GM19463 (cell line): ENCODE results near the gene ADAMTS2.

Source experiments
- ATAC-seq: cut with Tn5 transposase; IDR thresholded peaks from one replicate; pipeline ENCODE4 v1.9.1; 2021; ENCODE audit warnings: mild to moderate bottlenecking, moderate library complexity; ENCODE audit not compliant: unreplicated experiment

Gene ADAMTS2

DNA sequence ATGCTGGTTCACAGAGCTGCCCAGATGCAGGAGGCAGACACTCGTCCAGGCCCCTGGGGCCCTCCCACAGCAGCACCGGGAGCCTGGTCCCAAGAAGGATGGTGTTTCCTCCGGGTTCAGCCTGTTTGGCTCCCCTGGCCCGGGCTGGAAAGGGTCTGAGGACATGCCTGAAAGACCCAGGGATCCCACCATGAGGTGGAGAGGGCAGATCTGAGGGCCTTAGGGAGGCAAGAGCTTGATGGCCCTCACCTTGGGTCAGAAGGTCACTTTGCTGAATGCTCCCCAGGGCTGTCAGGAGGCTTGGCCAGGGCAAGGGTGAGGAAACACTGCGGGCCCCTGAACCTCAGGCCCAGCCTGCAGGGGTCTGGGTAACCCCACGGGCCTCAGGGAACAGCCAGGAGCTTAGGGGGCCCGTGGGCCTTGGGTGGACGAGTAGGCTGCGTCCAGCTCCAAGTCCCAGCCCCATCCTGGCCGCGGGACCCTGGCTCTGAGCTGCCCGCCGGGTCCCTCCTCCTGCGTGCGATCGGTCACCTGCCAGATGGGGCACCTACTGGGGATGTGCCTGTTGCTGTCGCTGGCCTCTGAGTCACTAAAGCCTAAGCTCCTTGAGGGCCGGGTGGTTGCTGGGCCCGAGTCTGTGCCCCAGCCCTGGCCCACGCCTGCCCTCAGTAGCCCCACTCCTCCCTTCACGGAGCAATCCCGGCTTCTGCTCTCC is 178.9 kb downstream of the ADAMTS2 start:
- no peak for ATAC-seq

DNA sequence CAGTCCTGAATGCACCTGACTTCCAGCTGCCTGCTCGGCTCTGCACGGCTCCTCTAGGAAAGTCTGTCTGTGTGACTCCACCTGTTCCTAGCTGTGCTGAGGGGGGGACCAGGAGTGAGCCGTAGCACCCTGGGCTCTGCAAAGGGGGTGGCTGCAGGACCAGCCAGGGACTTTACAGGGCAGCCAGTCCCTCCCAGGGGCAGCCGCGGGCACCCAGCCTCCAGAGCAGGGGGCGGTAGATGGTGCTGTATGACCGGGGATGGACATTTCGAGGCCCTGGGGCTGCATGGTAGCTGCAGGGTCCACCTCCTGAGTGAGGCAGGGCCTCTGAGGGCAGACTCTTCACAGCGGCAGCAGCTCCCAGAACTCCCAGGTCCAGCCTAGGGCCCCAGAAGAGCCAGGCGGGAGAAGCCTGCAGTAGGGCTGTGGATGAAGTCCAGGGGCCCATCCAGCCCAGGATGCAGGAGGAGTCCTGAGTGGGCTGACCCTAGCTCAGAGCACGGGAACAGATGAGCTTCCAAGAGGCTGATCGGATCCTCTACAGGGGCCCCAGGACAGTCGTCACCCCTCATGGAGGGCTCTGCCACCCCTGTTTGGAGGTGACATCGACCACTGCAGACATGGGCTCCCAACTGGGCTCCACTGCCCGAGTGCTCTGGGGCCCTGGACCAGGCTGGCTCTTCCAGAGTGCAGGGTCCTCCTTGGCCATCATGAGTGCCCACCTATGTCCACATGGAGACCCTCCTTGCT is 179.7 kb downstream of the ADAMTS2 start:
- no peak for ATAC-seq

DNA sequence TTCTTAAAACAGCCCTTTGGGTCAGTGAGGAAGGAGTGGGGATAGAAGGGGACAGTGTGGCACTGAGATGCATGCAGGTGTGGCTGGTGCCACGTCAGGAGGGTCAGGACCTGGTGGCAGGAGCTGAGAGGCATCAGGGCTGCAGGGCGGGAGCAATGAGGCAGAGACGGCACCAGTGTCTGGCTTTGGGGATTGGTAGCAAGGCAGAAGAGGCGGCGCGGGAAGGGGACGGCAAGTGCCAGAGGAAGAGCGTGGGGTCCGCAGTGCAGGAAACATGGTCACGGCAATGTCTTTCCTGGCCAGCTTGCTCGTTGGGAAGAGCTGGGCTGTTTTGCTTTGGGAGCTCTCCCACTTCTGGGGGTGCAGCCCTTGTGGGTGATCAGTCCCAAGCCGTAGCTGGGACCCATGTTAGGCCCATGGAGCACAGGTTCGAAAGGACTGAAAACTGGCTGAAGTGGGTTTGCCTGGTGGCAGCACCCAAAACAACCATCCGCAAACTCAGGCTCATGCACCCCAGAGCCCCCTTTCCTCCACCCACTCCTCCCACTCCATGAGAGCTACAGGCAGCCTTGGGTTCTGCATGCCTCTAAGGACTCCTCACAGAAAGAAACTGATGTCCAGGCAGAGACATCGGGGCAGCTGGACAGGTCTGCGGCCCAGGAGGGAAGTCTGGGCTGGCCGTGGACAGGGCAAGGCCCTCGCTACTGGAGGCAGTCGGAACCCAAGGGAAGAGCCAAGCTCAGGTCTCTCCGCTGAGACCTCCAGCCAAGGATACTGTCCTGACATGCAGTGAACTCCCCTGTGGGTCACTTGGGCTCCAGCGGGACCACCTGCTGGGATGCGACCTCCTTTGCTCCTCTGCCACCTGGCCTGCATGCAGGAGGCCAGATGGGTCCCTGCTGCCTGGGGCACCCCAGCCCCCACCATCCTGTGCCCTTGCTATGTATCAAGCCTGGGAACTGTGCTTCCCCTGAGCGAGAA is 180.6 kb downstream of the ADAMTS2 start:
- ATAC-seq: no peak

DNA sequence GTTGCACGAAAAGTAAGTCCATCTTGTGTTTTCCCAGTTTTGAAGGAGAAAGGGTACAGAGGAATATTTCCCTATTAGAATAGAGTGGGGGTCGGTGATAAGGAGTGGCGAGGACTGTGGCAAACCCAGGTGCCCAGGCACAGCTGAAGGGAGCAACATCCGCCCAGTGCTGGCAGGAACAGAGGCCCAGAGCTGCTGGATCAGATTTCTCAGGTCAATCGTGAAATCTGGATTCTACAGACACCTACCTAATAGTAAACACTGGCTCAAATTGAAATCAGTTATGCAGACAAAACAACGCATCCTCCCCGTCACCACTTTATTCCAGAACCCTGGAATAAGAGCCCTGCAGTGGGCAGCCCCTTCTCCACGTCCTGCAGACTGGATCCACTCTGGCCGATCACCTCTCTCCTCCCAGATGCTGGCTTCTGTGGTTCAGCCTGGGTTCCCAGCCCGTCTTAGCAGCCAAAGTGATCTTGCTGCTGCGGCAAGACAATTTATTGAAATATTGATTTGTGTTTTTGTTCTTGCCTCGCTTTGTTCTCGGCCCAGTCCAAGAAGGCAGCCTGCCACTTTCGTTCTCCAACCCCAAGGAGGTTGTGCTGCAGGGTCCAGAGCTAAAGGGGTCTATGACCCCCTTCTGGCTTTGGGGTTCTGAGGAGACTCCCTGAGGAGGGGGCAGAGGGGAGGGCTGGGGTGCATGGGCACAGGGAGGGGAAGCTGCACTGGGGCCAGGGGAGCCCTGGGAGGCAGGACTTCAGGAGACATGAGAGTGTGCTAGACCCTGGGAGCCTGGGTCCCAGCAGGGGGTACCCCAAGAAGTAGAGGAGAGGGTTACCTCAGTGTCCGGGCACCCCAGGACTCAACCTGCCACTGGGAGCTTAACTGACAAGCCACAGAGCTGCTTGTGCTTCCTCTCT is 181.8 kb downstream of the ADAMTS2 start:
- ATAC-seq: no peak

DNA sequence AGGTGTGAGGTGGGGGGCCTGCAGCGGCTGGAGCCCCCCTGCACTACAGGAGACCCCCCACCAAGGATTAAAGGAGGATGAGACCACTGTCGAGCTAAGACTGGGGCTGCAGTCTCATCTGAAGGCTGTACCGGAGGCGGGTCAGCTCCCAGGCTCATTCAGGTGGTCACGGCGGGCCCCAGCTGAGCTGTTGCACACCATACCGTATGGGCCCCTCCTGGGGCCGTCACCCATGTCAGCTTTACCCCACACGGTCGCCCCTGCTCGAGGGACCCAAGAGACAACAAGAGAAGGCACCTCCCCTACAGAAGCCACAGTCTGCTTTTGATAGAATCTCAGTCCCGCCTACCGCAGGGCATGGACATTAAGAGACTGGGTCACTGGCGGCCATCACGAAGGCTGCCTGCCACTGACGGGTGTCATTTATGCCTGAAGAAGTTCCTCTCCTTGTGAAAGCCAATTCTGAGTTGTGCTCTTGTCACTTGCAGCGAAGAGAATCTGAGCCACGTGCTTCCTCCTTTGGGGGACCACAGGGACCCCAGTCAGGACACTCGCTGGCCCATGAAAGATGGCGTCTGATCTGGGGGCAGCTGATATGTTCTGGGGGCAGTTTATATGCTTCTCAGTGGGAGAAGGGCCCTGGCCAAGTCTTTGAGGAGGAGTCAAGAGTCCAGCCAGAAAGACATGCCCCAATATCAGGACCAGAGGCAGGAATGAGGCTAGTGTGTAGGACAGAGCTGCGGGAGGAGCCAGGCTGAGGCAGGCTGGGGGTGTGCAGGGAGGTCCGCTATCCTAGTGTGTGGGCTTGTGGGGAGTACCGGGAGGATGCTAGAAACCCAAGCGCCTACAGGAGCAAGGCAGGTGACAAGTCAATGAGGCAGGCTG is 182.7 kb downstream of the ADAMTS2 start:
- no peak for ATAC-seq

DNA sequence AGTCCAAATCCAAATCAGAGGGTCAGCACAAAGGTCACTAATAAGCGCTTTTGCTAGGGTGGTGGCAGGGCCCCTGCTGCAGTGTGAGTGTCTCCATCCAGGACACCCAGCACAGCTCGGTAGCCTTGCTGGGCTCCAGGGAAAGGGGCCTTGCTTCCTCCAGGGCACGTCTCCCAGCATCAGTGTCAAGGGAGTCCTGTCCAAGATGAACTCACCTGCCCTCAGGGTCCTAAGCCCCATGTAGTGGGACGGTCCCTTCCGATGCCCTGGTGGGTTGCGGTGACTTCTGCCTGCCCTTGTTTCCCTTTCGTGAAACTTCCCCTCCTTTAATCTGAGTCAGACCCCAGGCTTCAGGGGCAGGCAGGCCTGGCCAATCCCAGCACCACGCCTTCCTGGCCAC is 183.4 kb downstream of the ADAMTS2 start:
- ATAC-seq: no peak

DNA sequence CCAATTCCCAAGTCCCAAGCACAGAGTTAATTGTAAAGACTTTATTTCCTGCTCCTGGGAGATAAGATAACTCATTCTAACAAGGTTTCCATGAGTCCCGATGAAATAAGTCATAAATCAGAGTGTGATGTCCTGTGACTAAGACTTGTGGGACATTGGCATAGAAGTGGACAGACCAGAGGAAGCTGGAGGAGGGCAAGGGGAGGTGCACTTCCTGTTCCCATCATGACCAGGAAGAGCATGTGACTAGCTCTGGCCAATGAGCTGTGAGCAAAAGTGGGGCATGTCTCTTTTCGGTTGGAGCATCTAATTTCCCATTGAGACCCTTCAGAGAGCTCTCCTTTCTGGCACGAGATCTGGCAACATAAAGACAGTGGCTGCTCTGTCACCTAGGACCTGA is 184.7 kb downstream of the ADAMTS2 start:
- ATAC-seq: no peak

DNA sequence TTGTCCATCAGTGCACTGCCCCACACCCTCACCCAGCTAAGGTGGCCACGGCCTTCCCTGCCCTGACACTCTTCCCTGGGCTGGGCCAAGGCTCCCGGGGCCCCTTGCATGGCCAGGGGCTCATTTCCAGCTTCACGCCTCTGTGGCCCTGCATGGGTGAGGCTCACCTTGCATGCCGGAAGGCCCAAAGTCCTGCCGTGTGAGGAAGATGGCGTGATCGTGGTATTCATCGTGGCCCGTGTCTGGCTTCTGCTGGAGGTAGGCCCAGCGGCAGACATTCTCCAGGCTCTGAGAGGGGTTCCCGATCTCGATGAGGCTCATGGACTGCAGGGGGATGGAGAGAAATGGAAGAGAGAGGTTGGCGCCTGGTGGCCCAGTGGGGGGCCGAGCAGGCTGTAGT is 186.7 kb downstream of the ADAMTS2 start:
- no peak for ATAC-seq

DNA sequence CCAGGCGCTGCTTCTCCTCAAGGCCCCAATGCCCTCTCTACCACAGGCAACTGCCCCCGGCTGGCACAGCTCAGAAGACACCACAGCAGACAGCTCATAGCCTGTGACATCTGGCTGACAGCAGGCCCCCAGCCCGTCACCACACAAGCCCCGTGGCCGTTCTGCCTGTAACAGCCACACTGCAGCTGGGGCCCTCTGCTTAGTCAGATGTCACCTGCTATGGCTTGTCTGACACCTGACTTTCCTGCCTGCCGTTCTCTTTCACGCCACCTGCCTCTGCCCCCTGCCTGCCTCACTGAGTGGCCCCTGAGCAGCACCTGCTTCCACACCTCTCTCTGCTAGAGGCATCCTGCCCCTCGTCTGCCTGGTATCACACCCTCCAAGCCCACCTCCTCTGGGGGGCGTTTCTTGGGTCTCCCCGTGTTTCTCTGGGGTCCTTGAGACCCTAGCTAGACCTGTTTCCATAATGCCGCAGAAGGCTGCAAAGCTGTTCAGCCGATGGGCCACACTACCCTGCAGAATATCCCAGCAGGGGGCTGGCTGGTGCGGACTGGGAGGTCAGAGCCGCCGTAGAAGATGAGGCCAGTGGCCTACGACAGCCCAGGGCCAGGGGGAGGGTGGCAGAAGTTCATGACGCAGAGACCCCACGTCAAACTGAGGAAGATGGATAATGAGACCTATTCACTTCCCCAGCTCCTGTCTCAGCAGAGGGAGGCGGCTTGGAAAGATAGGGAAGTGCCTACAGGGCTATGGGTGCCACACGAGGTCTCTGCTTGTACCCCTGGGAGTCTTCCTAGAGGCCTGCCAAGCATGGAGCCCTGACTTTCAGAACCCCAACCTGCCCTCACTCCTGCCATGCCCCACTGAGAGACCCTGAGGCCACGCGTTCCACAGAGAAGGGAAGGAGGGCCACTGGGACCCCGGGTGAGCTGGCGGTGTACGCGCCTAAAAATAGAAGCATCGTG is 190.0 kb downstream of the ADAMTS2 start:
- no peak for ATAC-seq

DNA sequence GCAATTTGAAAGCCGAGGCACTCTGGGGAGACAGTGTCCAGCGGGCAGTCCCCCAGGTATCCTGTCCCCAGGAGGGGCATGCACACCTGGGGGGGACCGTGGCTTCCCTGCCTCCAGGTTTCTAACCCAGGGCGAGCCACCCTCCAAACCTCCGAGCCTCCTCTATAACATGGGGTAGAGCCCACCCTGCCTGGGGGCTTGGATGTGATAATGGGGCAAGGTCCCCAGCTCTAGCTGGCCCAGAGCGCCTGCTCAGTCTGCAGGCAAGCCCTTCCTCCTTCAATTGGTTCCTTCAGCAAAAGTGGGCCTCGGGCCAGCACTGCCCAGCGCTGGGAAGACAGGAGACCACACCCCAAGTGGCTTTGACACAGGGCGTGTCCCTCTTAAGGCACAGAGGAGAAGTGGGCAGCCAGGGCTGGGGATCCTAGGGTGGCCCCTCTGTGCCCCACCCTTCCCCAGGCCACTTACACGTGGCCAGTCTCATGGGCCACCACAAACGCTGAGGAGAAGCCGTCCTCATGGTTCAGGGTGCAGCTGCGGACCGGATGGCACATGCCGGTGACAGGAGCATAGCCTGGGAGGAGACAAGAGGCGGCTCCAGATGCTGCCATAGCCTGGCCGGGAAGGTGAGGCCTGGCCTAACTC is 190.8 kb downstream of the ADAMTS2 start:
- no peak for ATAC-seq

DNA sequence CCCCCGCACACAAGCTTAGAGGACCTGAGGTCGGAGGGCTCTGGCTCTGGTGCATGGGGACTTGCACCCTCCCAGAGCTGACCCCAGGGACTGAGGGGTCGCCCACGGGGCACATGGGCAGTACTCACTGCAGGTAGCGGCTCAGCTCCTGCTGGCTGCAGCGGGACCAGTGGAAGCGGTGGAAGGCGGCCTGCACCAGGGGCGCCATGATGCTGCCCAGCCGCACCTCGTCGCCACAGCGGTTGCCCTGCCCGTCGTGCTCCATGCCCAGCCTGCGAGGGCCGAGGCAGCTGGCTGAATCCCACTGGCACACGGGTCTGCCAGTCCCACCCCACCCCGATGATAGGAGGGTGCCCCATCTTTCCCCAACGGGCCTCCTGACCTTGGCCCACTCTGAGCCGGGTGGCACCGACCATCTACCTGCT is 191.3 kb downstream of the ADAMTS2 start:
- ATAC-seq: no peak

DNA sequence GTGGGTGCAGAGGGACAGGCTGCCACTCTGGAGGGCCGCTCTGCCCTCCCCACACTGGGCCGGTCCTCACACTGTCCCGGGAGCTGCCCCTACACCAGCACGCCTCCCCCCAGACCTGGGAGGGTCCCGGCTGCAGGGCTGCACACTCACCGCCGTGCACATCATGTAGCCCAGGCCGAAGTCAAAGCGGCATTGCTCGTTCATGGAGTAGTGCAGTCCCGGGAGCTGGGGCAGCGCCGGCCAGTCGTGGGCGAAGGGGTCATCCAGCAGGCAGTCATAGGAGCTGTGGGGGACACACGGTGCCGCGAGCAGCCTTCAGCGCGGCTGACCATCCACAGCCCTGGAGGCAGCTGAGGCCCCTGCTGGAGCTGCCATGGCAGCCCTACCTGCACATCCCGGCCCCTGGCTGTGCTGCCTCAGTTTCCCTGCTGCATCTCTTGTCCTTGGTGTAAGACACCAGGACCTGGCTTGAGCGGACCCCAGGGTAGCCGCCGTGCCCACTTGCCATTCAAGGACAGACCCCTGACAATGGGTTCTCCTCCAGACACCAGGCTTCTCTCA is 191.8 kb downstream of the ADAMTS2 start:
- no peak for ATAC-seq

DNA sequence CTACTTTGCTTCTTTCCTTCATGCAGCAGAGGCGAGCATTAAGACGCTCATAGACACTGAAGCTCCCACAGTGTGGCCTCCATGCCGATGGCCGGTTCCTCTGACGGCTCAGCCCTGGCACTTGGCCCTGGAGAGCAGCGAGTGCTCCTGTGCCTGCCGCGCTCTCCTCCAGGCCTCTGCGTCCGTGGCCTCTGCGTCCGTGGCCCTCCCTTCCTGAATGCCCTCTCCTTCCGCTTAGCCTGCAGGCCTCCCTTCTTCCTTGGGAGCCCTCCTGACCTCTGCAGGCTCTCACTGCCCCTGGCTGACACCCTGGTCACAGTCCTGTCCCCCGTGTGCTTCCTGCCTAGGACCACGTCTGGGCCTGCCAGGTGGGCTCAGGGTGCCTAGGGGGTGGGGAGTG is 192.3 kb downstream of the ADAMTS2 start:
- ATAC-seq: no peak

DNA sequence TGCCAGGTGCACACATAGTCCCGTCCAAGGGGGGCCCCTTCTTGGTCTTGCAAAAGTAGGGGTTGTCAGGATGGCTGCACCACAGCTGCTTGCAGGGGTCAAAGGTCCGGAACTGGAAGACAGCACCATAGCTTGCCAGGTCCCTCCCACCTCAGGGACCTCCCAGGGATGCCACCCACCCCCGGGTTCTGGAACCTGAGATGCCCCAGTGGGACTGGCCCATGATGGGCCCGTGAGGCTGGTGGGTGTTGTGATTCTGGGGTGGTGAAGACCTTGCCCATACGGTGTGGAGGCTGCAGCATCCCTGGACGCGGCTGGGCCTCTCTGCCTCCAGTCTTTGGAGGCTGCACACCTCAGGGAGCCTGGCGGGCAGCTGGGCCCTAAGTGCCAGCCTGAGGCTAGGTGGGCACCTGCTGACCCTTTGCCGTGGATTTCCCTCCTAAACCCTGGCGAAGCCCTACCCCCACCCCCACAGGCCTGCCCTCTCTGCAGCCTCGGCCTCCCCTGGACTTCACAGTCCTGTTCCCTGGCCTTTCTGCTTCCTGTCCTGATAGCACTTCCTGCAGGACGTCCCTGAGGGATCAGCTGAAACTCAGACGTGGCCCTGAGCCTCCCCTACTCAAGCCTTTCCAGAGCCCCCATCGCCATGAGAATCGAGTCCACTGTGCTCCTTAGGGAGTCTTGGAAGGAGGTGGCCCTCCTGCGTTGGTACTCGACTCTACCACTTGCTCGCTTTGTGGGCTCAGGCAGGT is 192.9 kb downstream of the ADAMTS2 start:
- no peak for ATAC-seq

DNA sequence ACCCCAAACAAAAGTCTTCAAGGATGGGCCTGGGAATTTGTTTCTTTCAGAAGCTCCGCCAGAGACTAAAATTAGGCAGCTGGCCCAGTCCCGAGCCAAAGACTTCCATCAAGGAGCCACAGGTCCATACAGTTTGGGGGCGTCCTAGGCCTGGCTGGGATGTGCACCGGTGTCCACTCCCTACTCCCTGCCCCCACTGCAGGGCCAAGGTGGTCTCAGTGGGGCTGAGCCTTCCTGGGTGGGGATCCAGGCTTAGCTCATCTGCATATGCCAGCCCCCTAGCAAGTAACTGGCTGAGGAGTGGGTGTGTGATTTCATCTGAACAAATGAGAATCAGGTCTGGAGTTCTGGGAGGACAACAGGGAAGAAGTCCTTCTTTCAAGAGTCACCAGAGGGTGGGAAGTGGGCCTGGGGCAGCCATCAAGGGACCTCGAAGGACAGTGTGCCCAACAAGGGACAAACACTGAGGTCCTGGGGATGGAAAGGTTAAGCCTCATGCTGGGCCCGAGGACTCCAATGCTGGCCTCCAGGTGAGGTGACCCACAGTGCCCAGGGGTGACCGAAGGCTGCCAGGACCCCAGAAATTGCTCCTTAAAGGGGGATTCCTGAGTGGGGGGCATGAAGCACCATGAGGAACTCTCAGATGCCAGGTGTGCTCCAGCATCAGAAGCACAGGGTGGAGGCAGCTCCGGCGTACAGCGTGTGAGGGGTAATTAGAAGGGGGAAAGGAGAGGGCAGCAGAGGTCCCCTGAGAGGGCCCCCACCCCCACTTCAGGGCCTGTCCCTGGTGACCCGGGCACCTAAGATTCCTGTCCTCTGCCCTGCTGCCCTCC is 193.8 kb downstream of the ADAMTS2 start:
- ATAC-seq: no peak

DNA sequence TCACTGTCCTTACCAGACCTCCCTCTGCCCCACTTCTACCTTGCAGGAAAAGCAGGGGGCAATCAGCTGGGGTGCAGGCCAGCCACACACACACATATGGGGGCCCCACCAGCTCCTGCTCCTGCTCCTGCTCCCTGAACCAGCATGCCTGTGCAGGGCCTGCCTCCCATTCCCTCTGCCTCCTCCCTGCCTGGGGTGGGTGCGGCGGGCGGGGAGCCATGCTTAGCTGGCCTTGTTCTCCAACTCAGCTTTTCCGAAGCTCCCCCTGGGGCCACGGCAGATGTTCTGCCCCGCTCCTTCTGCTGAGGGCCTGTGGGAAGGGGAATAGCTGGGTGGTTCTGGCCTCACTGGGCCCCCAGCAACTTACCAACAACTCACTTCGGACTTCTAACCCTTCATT is 195.2 kb downstream of the ADAMTS2 start:
- ATAC-seq: no peak
